Glutamatergic neuron (in vitro differentiated cells): ENCODE results near the gene ZNF488. TPM values are rescaled to one million over a fixed set of nuclear protein-coding genes. Genes with fewer than 3 reads are reported as not detected.

Experiments used
- DNase-seq: peaks from one replicate; pipeline ENCODE4 v3.0.0; 2022
- H3K27ac Mint-ChIP-seq: one replicate; pipeline ENCODE4 v1.8.0; 2020; ENCODE audit warnings: mild to moderate bottlenecking, mixed read lengths, inconsistent platforms; ENCODE audit not compliant: unreplicated experiment
- H3K27me3 Mint-ChIP-seq: one replicate; pipeline ENCODE4 v1.8.0; 2020; ENCODE audit warnings: mild to moderate bottlenecking, moderate library complexity, mixed read lengths, inconsistent platforms; ENCODE audit not compliant: unreplicated experiment
- H3K36me3 Mint-ChIP-seq: one replicate; pipeline ENCODE4 v1.8.0; 2020; ENCODE audit warnings: mild to moderate bottlenecking, mixed read lengths, inconsistent platforms; ENCODE audit not compliant: unreplicated experiment
- H3K4me1 Mint-ChIP-seq: one replicate; pipeline ENCODE4 v1.8.0; 2020; ENCODE audit warnings: mild to moderate bottlenecking, low read depth, mixed read lengths, inconsistent platforms; ENCODE audit not compliant: unreplicated experiment
- H3K4me3 Mint-ChIP-seq: one replicate; pipeline ENCODE4 v1.8.0; 2020; ENCODE audit warnings: mild to moderate bottlenecking, mixed read lengths, inconsistent platforms; ENCODE audit not compliant: unreplicated experiment
- H3K9me3 Mint-ChIP-seq: one replicate; pipeline ENCODE4 v1.8.0; 2020; ENCODE audit warnings: mild to moderate bottlenecking, moderate library complexity, mixed read lengths, inconsistent platforms; ENCODE audit not compliant: unreplicated experiment
- CTCF ChIP-seq: fragments of 200-600 bp; sonication (generic); IDR thresholded peaks from one replicate; pipeline ENCODE4 v1.5.0; 2021; ENCODE audit not compliant: partially characterized antibody, unreplicated experiment
- total RNA-seq: library from RNA; stranded (reverse); fragmentation: NEBNext Ultra II Directional; extraction: Animal tissue kit (Norgen Biotek cat#: 25700); gene quantifications from one replicate; pipeline ENCODE4 v1.2.1, GENCODE V29; 2021; ENCODE audit not compliant: unreplicated experiment

The ZNF488 gene
- total RNA-seq, 1 donor from 2014 or later: 3.3 TPM

- H3K9me3 Mint-ChIP-seq: peaks cover 3% of the 10 kb centered on the region
- no peaks in the 10 kb centered on the region for H3K36me3 Mint-ChIP-seq
- no peak overlapping the region for H3K27ac Mint-ChIP-seq
- no peak for DNase-seq
- TF ChIP-seq CTCF: no peak
- no peaks in the 10 kb centered on the region for H3K4me1 Mint-ChIP-seq
- H3K4me3 Mint-ChIP-seq: no peak overlapping the region
- H3K27me3 Mint-ChIP-seq: peaks cover 2% of the 10 kb centered on the region
Measured at GRCh38 chr10:47358457-47358856, 25.6 kb downstream of the ZNF488 start.

DNA sequence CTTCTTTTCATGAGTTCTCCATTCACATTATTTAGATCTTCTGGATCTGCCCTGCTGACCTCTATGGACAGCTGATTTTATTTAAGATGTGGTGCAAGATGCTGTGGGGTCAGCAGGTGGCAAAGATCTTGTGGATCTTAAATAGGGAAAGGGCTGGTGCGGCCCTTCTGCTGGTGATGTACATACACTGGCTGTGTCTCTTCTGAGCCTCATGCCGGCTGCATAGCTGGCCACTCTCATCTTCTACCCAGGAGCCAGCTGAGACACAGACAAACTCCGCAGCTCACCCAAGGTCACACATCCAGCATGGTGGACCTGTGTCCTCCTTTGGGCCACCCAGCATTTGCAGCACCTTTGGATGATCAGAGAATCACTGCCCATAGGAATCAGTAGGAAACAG, 26.2 kb downstream of the ZNF488 start:
- Mint-ChIP-seq H3K4me3 (no peak overlapping the region), H3K27ac (no peak overlapping the region)
- no peak for TF ChIP-seq CTCF

DNA sequence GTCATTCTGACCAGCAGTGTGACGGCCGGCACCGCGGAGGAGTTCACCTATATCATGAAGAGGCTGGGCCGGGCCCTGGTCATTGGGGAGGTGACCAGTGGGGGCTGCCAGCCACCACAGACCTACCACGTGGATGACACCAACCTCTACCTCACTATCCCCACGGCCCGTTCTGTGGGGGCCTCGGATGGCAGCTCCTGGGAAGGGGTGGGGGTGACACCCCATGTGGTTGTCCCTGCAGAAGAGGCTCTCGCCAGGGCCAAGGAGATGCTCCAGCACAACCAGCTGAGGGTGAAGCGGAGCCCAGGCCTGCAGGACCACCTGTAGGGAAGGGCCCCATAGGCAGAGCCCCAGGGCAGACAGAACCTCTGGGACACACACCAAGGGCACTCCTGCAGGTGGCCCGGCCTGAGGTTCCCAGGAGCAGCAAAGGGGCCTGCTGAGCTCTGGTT, 26.9 kb downstream of the ZNF488 start:
- DNase-seq: no peak
- Mint-ChIP-seq H3K27ac (no peak overlapping the region), H3K4me3 (no peak overlapping the region), H3K27me3 (peaks cover 2% of the 10 kb centered on the region), H3K9me3 (peaks cover 5% of the 10 kb centered on the region), H3K4me1 (no peaks in the 10 kb centered on the region), H3K36me3 (no peaks in the 10 kb centered on the region)
- no peak for TF ChIP-seq CTCF

More for the DNA sequence above, 26.2 kb downstream of the ZNF488 start:
- H3K27me3 Mint-ChIP-seq: peaks cover 2% of the 10 kb centered on the region
- no peaks in the 10 kb centered on the region for H3K4me1 Mint-ChIP-seq
- H3K9me3 Mint-ChIP-seq: peaks cover 5% of the 10 kb centered on the region
- no peak for DNase-seq
- H3K36me3 Mint-ChIP-seq: no peaks in the 10 kb centered on the region

GRCh38 chr10:47356708-47357107, 27.4 kb downstream of the ZNF488 start:
- Mint-ChIP-seq H3K4me1 (no peaks in the 10 kb centered on the region), H3K27me3 (peaks cover 2% of the 10 kb centered on the region), H3K9me3 (peaks cover 5% of the 10 kb centered on the region), H3K36me3 (no peaks in the 10 kb centered on the region), H3K27ac (no peak overlapping the region), H3K4me3 (no peak overlapping the region)
- DNase-seq: no peak
- no peak for TF ChIP-seq CTCF

DNA sequence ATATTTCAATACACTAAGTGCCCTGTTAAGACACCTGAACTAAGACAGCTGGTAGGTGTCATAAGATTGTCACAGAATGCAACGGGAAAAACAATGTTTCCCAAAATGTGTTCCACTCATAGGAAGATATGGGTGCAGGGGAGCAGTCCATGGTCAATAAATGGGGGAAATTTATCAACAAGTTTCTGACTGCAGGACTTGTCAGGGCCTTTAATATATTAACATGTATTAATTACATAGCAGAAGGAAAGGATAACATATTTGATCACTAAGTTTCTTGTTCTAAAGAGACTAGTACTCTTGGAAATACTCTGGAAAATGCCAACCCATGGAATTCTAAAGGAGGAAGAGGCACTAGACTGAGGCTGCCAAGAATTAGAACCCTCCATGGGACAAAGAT, 29.2 kb downstream of the ZNF488 start:
- no peak for DNase-seq
- TF ChIP-seq CTCF: no peak
- Mint-ChIP-seq H3K9me3 (peaks cover 5% of the 10 kb centered on the region), H3K4me1 (no peaks in the 10 kb centered on the region), H3K27me3 (peaks cover 2% of the 10 kb centered on the region), H3K36me3 (no peaks in the 10 kb centered on the region), H3K27ac (no peak overlapping the region), H3K4me3 (no peak overlapping the region)
